ENCODE results near the gene CHDH. TPM values are rescaled to one million over a fixed set of nuclear protein-coding genes. Genes with fewer than 3 reads are reported as not detected.

CHDH gene
- total RNA-seq, 4 donors from 2014 or later, result 36.5 to 114 (median 53.7) TPM

- 71 to 100% methylated on average over 1 to 5 of the region's 5 CpGs for WGBS, 2 donors (ENCODE audit: low coverage in 1 of 2)
Measured at GRCh38 chr3:53850895-53851294, 4.7 kb upstream of the CHDH start.

GRCh38 chr3:53849916-53850315 is 3.7 kb upstream of the CHDH start:
- Histone ChIP-seq H3K27ac (no peak overlapping the region), H3K4me3 (no peak overlapping the region), H3K9me3 (no peaks in the 10 kb centered on the region), H3K4me1 (peaks cover 0 to 17% (median 11%) of the 10 kb centered on the region in 4 donors), H3K27me3 (peaks cover 31% of the 10 kb centered on the region), H3K36me3 (no peaks in the 10 kb centered on the region)
- in situ Hi-C loops (cut with MboI; ENCODE audit: low pct_ligation_motif_present in 1 of 4, low pct_unique_long_range_greater_than_20kb in 1 of 4, low sequenced_read_pairs in 3 of 4), result no loop called here
- intact Hi-C loops (cut with DNase I; ENCODE audit: low total_unique reads), result no loop called here
- WGBS, 2 donors (ENCODE audit: low coverage in 1 of 2), result 78 to 94% methylated on average over 3 to 7 of the region's 7 CpGs
- DNase-seq, result no peak
- no peak for TF ChIP-seq POLR2AphosphoS5 (IDR thresholded peaks at IDR 0.05)
- TF ChIP-seq, protein P1, sequence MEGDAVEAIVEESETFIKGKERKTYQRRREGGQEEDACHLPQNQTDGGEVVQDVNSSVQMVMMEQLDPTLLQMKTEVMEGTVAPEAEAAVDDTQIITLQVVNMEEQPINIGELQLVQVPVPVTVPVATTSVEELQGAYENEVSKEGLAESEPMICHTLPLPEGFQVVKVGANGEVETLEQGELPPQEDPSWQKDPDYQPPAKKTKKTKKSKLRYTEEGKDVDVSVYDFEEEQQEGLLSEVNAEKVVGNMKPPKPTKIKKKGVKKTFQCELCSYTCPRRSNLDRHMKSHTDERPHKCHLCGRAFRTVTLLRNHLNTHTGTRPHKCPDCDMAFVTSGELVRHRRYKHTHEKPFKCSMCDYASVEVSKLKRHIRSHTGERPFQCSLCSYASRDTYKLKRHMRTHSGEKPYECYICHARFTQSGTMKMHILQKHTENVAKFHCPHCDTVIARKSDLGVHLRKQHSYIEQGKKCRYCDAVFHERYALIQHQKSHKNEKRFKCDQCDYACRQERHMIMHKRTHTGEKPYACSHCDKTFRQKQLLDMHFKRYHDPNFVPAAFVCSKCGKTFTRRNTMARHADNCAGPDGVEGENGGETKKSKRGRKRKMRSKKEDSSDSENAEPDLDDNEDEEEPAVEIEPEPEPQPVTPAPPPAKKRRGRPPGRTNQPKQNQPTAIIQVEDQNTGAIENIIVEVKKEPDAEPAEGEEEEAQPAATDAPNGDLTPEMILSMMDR (IDR thresholded peaks at IDR 0.05), result no peak

More at GRCh38 chr3:53850895-53851294, 4.7 kb upstream of the CHDH start:
- no peak overlapping the region for H3K27ac ChIP-seq
- in situ Hi-C loops (cut with MboI; ENCODE audit: low pct_ligation_motif_present in 1 of 4, low pct_unique_long_range_greater_than_20kb in 1 of 4, low sequenced_read_pairs in 3 of 4) (no loop called here), intact Hi-C loops (cut with DNase I; ENCODE audit: low total_unique reads) (no loop called here)
- TF ChIP-seq POLR2AphosphoS5 (IDR thresholded peaks at IDR 0.05) (no peak), EP300 (IDR thresholded peaks at IDR 0.05; ENCODE audit: low read depth) (no peak), POLR2A (IDR thresholded peaks at IDR 0.05) (no peak)
- TF ChIP-seq, protein P1 (IDR thresholded peaks at IDR 0.05), result no peak
- H3K4me1 ChIP-seq, result peaks cover 0 to 11% (median 7%) of the 10 kb centered on the region in 4 donors
- H3K27me3 ChIP-seq, result peaks cover 24% of the 10 kb centered on the region
- no peaks in the 10 kb centered on the region for H3K9me3 ChIP-seq
- DNase-seq, result no peak
- H3K36me3 ChIP-seq, result no peaks in the 10 kb centered on the region
- no peak overlapping the region for H3K4me3 ChIP-seq

- no peaks in the 10 kb centered on the region for H3K36me3 ChIP-seq
- in situ Hi-C loops (cut with MboI; ENCODE audit: low pct_ligation_motif_present in 1 of 4, low pct_unique_long_range_greater_than_20kb in 1 of 4, low sequenced_read_pairs in 3 of 4), result no loop called here
- no peak for DNase-seq
- WGBS, 2 donors (ENCODE audit: low coverage in 1 of 2), result 42% methylated on average over 10 of the region's 10 CpGs; no CpG with 5 or more reads in 1 of the 2 donors
- peak overlapping the region; percentile 54 to 80 (median 72) for H3K4me3 ChIP-seq
- no peaks in the 10 kb centered on the region for H3K9me3 ChIP-seq
- peak overlapping the region in 2 of 4 donors; percentile 87 to 91 for H3K27ac ChIP-seq
- TF ChIP-seq, protein P1 (IDR thresholded peaks at IDR 0.05), result no peak
- TF ChIP-seq POLR2AphosphoS5 (IDR thresholded peaks at IDR 0.05) (no peak), POLR2A (IDR thresholded peaks at IDR 0.05) (no peak), EP300 (IDR thresholded peaks at IDR 0.05; ENCODE audit: low read depth) (no peak)
- intact Hi-C loops (cut with DNase I; ENCODE audit: low total_unique reads), result no loop called here
- peaks cover 31% of the 10 kb centered on the region for H3K27me3 ChIP-seq
- peaks cover 4 to 41% (median 34%) of the 10 kb centered on the region in 4 donors for H3K4me1 ChIP-seq
Measured at GRCh38 chr3:53846851-53847155, 584 bp upstream of the CHDH start.

DNA sequence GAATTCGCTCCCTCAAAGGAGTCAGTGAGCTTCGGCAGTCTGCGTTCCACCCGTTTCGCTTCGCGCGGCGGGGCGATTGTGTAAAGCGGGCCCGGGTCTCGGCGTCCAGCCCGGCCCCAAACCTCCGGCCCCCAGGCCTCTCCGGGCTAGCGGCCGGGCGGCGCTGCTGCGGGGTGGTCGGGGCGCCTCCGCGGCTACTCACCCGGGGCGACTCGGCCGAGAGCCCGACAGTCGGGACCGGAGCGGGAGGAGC is 412 bp downstream of the CHDH start:
- no peaks in the 10 kb centered on the region for H3K36me3 ChIP-seq
- H3K27ac ChIP-seq, result peak overlapping the region; percentile 80 to 91 (median 86)
- DNase-seq, result no peak
- intact Hi-C loops (cut with DNase I; ENCODE audit: low total_unique reads), result no loop called here
- peaks cover 31% of the 10 kb centered on the region for H3K27me3 ChIP-seq
- 0% methylated on average over 28 of the region's 34 CpGs; no CpG with 5 or more reads in 1 of the 2 donors for WGBS, 2 donors (ENCODE audit: low coverage in 1 of 2)
- TF ChIP-seq POLR2AphosphoS5 (IDR thresholded peaks at IDR 0.05) (no peak), POLR2A (IDR thresholded peaks at IDR 0.05) (no peak), EP300 (IDR thresholded peaks at IDR 0.05; ENCODE audit: low read depth) (no peak)
- TF ChIP-seq, protein P1 (IDR thresholded peaks at IDR 0.05), result no peak
- H3K4me1 ChIP-seq, result peaks cover 4 to 49% (median 43%) of the 10 kb centered on the region in 4 donors
- in situ Hi-C loops (cut with MboI; ENCODE audit: low pct_ligation_motif_present in 1 of 4, low pct_unique_long_range_greater_than_20kb in 1 of 4, low sequenced_read_pairs in 3 of 4), result no loop called here
- peak overlapping the region; percentile 54 to 80 (median 72) for H3K4me3 ChIP-seq
- H3K9me3 ChIP-seq, result no peaks in the 10 kb centered on the region
